ENCODE measurements around the gene KRTAP1-5.

- TF ChIP-seq POLR2A (IDR thresholded peaks at IDR 0.05) (no peak), CTCF (IDR thresholded peaks at IDR 0.05) (no peak)
Measured at GRCh38 chr17:41065829-41066624, 39.0 kb upstream of the KRTAP1-5 start, which contains the start of gene KRTAP2-4.

Data from heart left ventricle (tissue), 13 donors.